ENCODE results near the gene CASQ2. TPM values are rescaled to one million over a fixed set of nuclear protein-coding genes. Genes with fewer than 3 reads are reported as not detected.

Gene CASQ2
- polyA plus RNA-seq, 3 donors: 0.84 to 12.9 (median 3.4) TPM

DNA sequence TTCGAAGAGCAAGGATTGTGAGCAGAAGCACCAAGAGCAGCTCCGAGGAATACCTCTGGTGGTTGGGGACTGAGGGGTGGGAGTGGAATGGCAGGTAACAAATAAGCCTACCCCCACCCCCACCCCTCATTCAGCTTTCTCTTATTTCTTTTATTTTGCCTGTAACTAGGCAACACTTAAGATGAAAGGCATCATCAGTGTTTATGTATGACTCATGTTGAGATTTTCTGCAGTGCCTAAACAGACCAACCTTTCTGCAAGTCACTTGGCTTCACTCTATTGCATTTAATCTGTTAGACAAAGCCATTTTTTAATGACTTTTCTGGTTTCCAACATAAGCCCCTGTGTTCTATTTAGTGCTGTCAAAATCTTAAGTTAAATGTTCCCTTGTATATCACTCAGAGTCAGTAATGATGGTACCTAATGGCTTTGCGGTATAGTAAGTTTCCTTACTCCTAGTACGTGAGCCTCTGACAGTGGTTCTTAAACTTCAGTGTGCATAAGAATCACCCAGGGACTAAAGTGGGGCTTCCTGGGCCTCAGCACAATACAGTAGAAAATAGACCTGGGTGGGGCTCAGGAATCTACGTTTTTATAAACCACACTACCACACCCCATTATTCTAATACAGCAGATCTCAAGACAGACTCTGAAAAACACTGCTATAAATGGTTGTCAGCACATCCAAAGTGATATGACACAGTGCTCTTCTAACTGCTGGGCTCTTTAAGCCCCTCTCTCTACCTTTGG, 19.9 kb downstream of the CASQ2 start:
- WGBS, 3 donors: 35 to 72% (median 68%) methylated on average over 5 of the region's 5 CpGs
- H3K27ac ChIP-seq (ENCODE audit: low read depth, low read length): no peak overlapping the region

DNA sequence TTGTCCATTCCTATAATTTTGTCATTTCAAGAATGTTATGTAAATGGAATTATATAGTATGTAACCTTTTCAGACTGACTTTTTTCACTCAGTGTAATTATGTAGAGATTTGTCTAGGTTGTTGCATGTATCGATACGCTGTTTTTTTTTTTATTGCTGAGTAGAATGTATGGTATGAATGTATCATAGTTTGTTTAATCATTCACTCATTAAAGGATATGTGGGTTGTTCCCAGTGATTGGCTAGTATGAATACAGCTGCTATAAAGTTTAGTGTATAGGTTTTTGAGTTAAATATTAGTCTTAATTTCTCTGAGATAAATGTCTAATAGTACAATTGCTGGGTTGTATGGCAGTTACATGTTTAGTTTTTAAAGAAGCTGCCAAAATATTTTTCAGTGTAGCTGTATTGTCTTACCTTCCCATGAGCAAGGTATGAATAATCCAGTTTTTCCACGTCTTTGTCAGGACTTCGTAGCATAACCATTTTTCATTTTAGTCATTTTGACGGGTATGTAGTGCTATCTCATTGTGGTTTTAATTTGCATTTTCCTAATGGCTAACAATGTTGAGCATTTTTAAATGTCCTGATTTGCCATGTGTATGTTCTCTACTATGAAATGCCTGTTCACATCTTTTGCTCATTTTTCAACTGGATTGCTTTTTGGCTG, 22.4 kb downstream of the CASQ2 start:
- WGBS, 3 donors: 51 to 85% (median 83%) methylated on average over 5 of the region's 5 CpGs

DNA sequence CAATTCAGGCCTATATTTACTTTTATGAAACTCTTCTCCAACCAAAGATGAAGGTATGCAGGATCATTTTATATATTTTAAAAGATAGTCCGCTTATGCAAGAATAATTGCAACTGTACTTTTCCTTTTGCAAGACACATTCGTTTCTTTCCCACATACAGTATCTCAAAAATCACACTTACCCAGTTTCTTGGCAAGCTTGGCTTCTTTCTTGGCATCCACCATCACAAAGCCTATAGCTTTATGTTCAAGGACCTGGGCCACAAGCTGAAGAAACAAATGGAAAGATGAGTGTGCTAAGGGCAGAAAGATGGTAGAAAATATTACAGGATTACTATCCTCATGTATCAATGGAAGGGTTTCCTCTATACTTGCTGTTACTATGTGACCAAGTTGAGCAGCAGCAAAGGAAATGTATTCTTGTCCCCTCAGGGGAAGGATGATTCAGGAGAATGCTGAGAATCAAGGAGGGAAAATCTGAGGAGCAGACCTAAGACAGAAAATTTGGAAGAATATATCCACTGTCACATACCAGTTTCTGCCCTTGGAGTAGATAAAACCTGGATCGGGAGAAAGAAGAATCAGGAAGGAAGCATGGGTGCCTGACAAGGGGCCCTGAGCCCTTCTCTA, 23.8 kb downstream of the CASQ2 start:
- WGBS, 3 donors: 81 to 87% (median 82%) methylated on average over 3 of the region's 3 CpGs

More for the DNA sequence above, 22.4 kb downstream of the CASQ2 start:
- no peak overlapping the region for H3K27ac ChIP-seq (ENCODE audit: low read depth, low read length)

DNA sequence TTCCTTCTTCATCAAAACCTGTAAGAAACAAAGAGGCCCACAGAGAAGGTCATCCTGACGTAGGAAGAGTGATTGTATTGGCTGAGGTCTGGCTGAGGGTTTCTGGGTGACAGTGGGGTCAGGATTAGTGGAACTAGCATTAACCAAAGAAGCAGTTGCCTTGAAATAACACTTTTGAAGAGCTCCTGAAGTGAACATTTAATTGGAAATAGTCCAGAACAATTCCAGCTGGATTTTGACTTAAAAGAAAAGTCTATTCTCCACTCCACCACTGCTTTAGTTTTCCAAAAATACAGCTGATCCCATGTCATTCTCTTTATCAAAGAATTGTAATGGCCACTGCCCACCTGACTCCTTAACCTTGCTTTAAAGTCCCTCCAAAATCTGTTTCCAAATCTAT, 27.7 kb downstream of the CASQ2 start:
- 62 to 86% (median 68%) methylated on average over 1 of the region's 1 CpG for WGBS, 3 donors
- no peak overlapping the region for H3K27ac ChIP-seq (ENCODE audit: low read depth, low read length)

More for the DNA sequence above, 23.8 kb downstream of the CASQ2 start:
- no peak overlapping the region for H3K27ac ChIP-seq (ENCODE audit: low read depth, low read length)

DNA sequence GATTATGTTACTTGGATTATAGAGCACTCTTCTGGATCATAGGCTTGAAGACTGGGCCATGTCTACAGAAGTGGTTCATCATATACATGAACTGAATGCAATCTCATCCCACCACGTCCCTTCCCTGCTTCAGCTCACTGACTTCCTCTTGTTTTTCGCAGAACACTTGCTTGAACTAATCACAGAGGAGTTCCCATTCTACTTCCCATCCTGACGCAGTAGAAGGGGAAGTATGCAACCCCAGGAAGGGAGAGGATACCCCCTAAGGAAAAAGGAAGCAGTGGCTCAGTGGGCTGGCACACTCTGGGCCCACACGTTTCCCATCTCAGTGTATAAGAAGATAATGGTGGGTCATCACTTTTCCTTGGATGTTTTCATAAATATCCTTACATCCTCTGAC, 36.2 kb downstream of the CASQ2 start:
- 31 to 74% (median 32%) methylated on average over 4 of the region's 4 CpGs for WGBS, 3 donors
- H3K27ac ChIP-seq (ENCODE audit: low read depth, low read length): no peak overlapping the region

DNA sequence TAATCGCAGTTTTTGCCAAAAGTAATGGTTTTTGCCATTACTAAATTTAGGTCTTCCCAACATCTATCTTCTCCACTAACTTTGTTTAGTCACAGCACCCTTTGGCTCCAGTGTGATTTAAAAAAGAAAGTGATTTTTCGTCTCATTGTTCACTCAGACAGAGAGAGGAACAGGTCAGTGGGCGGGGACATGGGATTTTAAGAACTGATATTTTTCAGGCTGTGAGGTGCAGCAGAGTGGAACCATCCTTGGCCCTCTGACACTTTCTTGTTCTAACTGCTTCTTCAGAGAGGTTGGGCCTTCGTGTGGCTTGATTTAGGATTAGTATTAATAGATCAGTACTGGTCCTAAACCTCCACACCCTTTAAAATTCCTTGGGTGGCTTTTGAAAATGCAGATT, 38.8 kb downstream of the CASQ2 start:
- H3K27ac ChIP-seq (ENCODE audit: low read depth, low read length): no peak overlapping the region
- WGBS, 3 donors: 86 to 90% (median 87%) methylated on average over 4 of the region's 4 CpGs

DNA sequence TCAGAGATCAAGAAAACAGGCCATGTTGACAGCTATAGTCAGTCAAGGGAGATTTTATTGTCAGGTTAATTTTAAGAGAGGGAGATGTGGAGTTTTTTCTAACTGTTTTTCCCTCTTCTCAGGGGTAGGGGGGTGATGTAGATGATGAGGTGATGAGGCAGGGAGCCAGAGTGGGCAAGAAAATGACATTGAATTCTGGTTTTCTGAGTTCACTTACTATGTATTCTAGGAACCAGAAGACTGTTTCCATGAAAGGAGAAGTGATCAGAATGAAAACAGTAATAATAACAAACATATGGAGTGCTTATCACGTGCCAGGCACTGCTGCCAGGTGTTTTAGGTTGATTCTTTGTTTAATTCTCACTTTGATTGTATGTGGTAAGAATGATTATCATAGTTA, 40.2 kb downstream of the CASQ2 start:
- 79 to 83% (median 80%) methylated on average over 1 of the region's 1 CpG for WGBS, 3 donors
- H3K27ac ChIP-seq (ENCODE audit: low read depth, low read length): no peak overlapping the region

DNA sequence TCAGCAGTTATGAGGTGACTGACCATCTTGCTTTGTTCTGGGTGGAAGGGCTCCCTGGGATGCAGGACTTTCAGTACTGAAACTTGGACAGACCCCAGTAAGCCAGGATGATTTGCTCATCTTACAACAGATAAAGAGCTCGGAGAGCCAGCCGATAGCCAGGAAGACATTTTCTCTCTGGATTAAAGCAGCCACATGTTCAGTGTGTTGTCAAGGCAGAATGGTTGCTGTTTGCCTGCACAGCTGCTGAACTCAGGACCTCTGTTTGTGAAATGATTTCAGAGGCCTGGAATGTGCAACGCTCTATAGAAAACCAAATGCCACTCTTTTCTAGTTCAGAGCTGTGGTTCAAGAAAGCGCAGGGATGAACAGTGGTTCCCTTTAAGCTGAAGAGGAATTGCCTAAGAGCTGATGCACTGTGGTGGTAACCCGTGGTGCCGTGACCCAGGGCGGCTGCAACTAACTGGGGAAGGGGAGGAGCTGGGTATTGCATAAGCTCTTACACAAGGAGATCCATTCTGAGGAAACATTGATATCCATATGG, 40.7 kb downstream of the CASQ2 start:
- H3K27ac ChIP-seq (ENCODE audit: low read depth, low read length): no peak overlapping the region
- WGBS, 3 donors: 25 to 65% (median 34%) methylated on average over 7 of the region's 7 CpGs

DNA sequence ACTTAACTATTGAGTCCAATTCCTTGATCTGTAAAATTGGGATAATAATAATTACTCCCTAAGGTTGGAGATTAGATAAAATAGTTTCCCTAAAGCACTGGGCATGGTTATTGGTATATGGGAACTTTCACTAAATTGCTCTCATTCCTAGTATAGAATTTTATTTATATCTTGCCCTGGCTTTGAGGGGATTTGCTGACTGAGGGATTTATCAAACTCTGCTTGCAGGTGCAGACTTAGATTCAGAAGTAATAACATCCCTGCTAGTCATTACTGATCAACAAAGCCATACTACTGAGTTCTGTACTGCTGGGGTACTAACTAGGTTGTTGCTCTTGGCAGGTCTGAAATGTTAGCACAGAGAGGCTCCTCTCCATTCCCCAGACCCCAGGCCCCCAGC, 41.9 kb downstream of the CASQ2 start:
- no peak overlapping the region for H3K27ac ChIP-seq (ENCODE audit: low read depth, low read length)

DNA sequence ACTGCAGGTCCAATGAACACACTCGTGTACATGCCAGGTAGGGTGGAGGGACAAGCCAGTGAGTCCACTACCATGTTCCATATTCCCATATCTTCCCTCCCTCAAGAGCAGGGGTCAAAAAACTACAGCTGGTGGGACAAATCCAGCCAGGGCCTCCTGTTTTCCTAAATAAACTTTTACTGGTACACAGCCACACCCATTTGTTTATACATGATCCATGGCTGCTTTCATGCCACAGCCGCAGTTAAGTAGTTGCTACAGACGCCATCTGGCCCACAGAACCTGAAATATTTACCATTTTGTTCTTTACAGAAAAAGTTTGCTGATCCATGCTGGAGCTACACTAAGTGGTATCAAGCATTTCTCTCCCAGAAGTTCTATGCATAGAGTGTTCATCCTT, 42.4 kb downstream of the CASQ2 start:
- WGBS, 3 donors: 72 to 84% (median 82%) methylated on average over 3 of the region's 3 CpGs
- no peak overlapping the region for H3K27ac ChIP-seq (ENCODE audit: low read depth, low read length)

DNA sequence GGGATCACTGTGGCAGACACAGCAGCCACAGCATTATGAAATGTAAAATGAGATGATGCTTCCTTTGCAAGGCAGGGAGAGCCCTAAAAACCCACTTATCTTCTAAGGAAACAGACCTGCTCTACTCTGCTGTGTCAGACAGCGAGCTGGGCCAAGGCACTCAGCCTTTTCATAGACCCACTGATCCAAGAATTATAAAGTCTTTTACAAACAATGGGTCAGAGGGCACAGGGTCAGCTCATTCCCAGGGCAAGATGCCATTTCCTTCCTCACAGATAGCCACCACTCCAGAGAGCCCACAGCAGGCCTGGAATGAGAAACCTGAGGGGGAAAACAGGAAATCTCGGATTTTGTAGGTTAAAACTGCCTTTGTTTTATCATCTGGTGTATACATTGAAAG, 42.9 kb downstream of the CASQ2 start:
- H3K27ac ChIP-seq (ENCODE audit: low read depth, low read length): no peak overlapping the region
- WGBS, 3 donors: 50 to 73% (median 67%) methylated on average over 2 of the region's 2 CpGs

DNA sequence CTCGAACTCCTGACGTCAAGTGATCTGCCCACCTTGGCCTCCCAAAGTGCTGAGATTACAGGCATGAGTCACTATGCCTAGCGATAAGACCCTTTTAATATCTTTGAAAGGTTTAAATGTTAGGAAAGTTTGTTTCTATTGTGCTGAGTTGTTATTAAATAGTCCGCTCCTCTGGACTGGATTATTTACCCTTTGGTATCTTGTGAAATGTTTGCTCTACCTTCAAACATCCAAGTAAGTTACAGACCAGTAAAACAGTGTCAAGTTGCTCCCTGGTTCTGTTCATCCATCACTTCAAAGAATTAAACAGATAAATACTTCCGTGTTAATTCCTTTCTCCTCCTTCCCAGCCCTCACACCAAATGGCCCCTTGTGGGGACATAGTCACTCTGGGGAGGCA, 44.8 kb downstream of the CASQ2 start:
- 63 to 89% (median 87%) methylated on average over 5 of the region's 5 CpGs for WGBS, 3 donors
- no peak overlapping the region for H3K27ac ChIP-seq (ENCODE audit: low read depth, low read length)

DNA sequence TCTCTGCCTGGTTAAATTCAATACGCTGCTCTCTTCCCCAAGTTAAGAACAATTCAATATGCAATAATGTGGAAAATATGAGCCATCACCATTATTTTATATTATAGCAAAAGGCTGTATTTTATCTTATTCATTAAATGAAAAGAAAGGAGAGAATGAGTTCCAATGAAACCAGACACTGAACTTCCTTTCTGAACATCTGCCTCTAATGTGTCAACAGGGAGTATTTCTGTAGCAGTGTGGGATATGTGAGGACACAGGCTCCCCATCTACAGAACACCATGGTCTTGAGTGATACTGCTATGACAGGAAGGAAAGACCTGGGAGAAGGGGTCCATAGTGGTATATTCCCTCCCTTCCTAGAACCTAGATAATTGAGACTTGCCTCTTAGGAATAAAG, 46.3 kb downstream of the CASQ2 start:
- WGBS, 3 donors: 88 to 92% (median 90%) methylated on average over 1 of the region's 1 CpG
- H3K27ac ChIP-seq (ENCODE audit: low read depth, low read length): no peak overlapping the region

DNA sequence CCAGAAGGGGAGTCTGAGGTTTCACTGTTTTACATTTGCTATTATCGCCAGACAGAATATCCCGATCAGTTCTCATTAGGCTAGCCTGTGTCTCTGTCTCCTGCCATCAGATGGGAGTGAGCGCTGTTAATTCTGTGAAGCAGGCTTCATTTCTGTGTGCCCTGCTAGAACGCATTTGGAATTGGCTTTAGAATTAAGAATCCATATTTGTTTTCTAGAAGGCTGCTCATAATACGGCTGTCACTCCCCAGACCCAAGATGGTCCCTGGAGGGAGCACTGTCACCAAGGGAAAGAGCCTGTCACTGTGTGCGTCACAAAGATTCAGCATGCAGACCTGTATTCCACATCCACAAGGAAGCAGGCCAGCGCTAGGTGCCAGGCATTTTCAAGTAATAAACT, 49.2 kb downstream of the CASQ2 start:
- WGBS, 3 donors: 95 to 98% (median 96%) methylated on average over 7 of the region's 7 CpGs
- H3K27ac ChIP-seq (ENCODE audit: low read depth, low read length): no peak overlapping the region

DNA sequence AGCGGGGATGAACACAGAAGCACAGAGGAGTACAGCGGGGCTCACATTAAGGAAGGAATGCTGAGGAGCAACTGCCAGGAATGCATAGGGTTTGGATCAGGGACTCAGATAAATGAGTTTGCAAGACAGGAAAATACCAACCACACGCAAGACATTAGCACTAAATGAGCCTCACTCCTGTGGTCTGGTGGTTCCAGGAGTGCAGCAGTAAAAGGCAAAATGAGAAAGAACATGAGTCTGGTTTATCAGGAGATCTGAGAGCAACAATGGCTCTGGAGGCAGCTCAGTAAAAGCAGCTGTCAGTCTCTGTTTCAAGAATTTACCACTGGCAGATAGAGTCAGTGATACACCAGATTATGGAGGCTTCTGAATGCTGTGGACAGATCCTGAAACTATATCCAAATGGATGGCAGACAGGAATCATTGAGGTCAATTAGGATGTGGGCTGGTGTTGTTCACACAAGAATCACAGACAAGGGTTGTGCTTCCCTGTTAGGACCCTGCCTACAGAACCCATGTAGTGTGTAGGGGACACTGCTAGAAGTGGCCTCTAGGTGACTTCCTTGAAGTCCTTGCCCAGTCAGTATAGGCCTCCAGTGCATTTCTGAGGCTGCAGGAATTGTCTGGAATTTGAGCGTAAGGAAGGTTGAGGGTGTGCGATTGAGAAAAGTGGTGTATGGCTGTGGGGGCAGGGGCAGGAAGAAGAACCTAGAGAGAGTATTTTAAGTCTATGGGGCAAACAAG, 50.3 kb downstream of the CASQ2 start:
- 79 to 81% (median 81%) methylated on average over 5 of the region's 5 CpGs for WGBS, 3 donors
- no peak overlapping the region for H3K27ac ChIP-seq (ENCODE audit: low read depth, low read length)

DNA sequence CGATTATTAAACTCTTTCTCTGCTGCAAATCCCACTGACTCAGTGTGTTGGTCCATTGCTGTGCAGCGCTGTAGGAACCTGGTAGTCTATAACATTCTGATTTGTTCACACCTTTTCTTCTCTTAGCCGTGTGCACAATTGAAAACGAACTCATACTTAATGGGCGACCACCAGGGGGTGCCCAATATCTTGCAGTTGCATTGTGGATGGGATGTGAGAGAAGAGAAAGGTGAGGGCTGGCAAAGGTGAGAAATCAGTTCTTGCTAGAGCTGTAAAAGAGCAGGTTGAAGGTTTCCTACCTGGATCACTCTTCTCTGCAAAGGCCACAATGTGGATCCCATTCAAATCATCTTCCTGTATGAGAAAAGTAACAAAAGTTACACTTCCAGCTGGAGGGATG, 51.0 kb downstream of the CASQ2 start:
- WGBS, 3 donors: 41 to 51% (median 46%) methylated on average over 5 of the region's 5 CpGs
- H3K27ac ChIP-seq (ENCODE audit: low read depth, low read length): no peak overlapping the region

DNA sequence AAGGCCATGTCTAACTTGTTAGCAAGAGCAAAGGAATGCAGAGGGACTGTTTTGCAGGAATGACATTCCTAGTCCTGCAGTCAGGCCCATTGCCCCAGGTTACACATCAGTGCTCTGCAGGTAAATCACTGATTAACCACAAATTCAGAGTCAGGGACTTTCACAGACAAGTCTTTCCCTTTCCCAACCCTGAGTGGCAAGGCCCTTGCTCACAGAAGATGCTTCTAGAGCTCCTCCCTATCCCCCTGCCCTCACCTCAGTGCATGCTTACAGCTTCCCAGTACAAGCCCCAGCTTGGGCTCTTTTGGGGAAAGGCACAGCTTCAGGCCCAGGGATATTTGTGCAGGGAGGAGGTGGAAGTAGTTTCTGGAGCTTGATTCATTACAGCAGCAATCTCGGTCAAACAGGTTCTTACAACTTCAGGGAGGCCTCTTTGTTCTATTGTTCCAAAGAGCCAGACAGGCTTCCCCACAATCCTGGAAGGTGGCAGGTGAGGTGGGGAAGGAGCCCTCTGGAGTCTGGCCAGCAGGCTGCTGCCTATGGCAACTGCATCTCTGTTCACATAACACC, 53.9 kb downstream of the CASQ2 start:
- no peak overlapping the region for H3K27ac ChIP-seq (ENCODE audit: low read depth, low read length)
- 45 to 84% (median 75%) methylated on average over 1 of the region's 1 CpG for WGBS, 3 donors

DNA sequence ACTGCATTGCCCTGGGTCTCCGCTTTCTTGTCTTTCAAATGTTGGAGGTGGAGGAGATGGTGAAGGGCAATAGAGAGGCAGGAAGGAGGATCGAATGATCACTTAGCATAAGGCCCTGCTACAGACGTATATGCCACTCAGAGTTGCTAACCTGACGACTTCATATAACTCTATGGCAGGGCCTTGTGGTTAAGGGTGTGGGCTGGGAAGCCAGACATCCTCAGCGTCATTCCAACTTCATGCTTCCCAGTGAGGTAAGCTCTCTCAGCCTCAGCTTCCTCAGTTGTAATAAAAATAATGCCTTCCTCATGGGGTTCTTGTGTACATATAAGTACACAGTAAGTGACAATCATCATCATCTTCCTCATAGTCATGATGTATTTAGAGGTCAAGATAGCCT, 54.6 kb downstream of the CASQ2 start:
- WGBS, 3 donors: 72 to 89% (median 88%) methylated on average over 5 of the region's 5 CpGs
- H3K27ac ChIP-seq (ENCODE audit: low read depth, low read length): no peak overlapping the region

Data from adipose tissue (tissue), 3 donors.